ENCODE measurements around the gene EDEM1. TPM values are rescaled to one million over a fixed set of nuclear protein-coding genes. Genes with fewer than 3 reads are reported as not detected.

EDEM1 gene
- total RNA-seq, 6 donors from 2014 or later = 84.5 to 307 (median 146) TPM

DNA sequence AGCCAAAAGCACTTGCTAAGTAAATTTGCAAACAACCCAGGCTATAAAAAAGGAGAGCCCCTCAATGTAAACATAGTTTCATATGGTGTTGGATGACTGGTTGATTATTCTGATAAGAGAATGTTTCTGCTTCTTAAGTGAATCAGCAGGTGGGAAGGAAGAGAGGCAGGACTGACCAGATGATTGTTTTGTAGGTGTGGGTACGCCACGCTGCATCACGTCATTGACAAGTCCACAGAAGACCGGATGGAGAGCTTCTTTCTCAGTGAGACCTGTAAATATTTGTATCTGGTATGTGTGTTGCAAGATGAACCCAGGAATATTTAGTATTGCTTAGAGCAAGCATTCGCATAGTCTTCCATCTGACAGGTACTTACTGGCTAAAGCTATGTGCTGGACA, 23.4 kb downstream of the EDEM1 start:
- TF ChIP-seq POLR2A (IDR thresholded peaks at IDR 0.05) (no peak), POLR2AphosphoS5 (IDR thresholded peaks at IDR 0.05) (no peak), EP300 (IDR thresholded peaks at IDR 0.05) (no peak)
- TF ChIP-seq, protein P1, sequence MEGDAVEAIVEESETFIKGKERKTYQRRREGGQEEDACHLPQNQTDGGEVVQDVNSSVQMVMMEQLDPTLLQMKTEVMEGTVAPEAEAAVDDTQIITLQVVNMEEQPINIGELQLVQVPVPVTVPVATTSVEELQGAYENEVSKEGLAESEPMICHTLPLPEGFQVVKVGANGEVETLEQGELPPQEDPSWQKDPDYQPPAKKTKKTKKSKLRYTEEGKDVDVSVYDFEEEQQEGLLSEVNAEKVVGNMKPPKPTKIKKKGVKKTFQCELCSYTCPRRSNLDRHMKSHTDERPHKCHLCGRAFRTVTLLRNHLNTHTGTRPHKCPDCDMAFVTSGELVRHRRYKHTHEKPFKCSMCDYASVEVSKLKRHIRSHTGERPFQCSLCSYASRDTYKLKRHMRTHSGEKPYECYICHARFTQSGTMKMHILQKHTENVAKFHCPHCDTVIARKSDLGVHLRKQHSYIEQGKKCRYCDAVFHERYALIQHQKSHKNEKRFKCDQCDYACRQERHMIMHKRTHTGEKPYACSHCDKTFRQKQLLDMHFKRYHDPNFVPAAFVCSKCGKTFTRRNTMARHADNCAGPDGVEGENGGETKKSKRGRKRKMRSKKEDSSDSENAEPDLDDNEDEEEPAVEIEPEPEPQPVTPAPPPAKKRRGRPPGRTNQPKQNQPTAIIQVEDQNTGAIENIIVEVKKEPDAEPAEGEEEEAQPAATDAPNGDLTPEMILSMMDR (IDR thresholded peaks at IDR 0.05) = no peak
- Histone ChIP-seq H3K9me3 (no peaks in the 10 kb centered on the region), H3K4me3 (no peak overlapping the region), H3K36me3 (peaks cover 70 to 100% (median 92%) of the 10 kb centered on the region in 4 donors), H3K27ac (no peak overlapping the region), H3K4me1 (no peaks in the 10 kb centered on the region), H3K27me3 (no peaks in the 10 kb centered on the region)
- DNase-seq (no peak), ATAC-seq (ENCODE audit: low FRiP score in 2 of 2) (no peak)
- WGBS, 2 donors = 81 to 92% methylated on average over 5 of the region's 5 CpGs

DNA sequence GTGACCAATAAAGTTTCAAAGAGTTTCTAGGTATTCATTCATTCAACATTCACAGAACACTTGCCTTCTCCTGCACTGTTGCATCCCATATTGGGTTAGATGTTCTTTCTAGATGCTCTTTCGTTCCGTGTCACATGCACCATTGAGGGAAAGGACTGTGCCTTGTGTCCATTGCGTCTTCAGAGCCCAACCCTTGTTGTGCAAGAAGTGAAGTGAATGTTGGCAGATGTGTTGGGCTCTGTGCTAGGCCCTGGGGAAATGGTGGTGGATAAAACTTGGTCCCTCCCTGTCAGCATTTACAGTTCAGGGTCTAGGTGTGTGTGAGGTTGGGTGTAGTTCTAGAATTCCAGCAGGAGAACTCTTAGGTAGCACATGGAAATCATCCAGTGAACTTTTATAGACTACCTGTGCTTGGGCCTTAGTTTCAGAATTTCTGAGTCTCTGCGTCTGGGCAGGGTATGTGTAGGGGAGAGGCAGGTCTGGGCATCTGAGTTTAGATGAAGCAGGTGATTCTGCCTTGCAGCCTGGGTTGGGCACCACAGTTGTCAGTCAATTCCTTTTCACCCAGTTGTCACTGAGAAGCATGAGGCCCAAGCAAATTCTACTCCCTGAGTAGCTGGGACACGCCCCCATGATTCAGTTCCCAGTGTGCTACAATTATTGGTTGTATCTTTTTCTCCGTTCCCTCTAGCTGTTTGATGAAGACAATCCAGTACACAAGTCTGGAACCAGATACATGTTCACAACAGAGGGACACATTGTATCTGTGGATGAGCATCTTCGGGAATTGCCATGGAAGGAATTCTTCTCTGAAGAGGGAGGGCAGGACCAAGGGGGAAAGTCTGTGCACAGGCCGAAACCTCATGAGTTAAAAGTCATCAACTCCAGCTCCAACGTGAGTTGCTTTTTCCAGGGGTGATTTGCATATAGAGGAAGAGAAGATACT, 25.4 kb downstream of the EDEM1 start:
- H3K27ac ChIP-seq = no peak overlapping the region
- H3K9me3 ChIP-seq = no peaks in the 10 kb centered on the region
- TF ChIP-seq POLR2A (IDR thresholded peaks at IDR 0.05) = no peak
- TF ChIP-seq, protein P1 (IDR thresholded peaks at IDR 0.05) = no peak
- TF ChIP-seq POLR2AphosphoS5 (IDR thresholded peaks at IDR 0.05) = no peak
- no peak for TF ChIP-seq EP300 (IDR thresholded peaks at IDR 0.05)
- peaks cover 70 to 99% (median 93%) of the 10 kb centered on the region in 4 donors for H3K36me3 ChIP-seq
- H3K4me1 ChIP-seq = peaks cover 0 to 6% (median 3%) of the 10 kb centered on the region in 4 donors
- H3K4me3 ChIP-seq = no peak overlapping the region
- ATAC-seq (ENCODE audit: low FRiP score in 2 of 2) (no peak), DNase-seq (no peak)
- 81 to 87% methylated on average over 9 of the region's 9 CpGs for WGBS, 2 donors
- no peaks in the 10 kb centered on the region for H3K27me3 ChIP-seq

DNA sequence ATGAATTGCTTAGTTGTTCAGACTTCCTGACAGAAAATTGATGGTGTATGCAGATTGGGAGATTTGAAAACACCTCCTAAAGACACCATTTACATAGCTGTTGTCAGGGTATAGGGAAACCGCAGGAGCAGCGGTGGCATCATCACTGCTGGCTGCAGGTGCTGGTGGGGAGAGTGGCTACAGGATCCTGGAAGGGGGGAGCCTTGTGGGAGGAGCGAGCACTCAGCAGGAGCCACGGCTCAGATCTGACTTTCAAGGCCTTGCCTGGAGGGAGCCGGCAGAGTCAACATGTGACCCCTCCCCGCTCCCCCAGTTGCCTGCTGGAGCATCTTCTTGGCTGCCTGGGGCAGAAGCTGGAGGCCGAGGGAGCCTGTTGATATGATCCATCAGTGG, 26.1 kb downstream of the EDEM1 start:
- Histone ChIP-seq H3K27ac (no peak overlapping the region), H3K27me3 (no peaks in the 10 kb centered on the region), H3K4me3 (no peak overlapping the region), H3K36me3 (peaks cover 63 to 97% (median 90%) of the 10 kb centered on the region in 4 donors), H3K9me3 (no peaks in the 10 kb centered on the region), H3K4me1 (peaks cover 0 to 12% (median 6%) of the 10 kb centered on the region in 4 donors)
- ATAC-seq (ENCODE audit: low FRiP score in 2 of 2) (no peak), DNase-seq (no peak)
- TF ChIP-seq, protein P1 (IDR thresholded peaks at IDR 0.05) = no peak
- TF ChIP-seq EP300 (IDR thresholded peaks at IDR 0.05) (no peak), POLR2AphosphoS5 (IDR thresholded peaks at IDR 0.05) (no peak), POLR2A (IDR thresholded peaks at IDR 0.05) (no peak)
- 74 to 81% methylated on average over 7 of the region's 7 CpGs for WGBS, 2 donors

DNA sequence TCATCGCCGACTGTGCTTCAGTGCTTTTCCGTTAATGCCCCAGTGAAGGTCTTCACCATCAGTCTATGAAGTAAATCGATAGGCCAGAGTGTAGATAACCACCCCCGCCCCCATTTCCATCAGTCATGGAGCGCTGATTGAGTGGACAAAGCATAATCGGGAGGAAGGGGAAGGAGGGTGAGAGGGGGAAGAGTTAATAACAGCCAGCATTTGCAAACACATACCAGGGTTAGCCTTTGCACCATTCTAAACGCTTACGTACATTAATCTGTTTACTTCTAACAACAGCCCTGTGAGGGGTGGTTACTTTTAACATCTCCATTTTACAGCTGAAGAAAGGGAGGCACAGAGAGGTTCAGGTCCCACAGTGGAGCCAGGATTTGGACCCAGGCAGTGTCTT, 26.8 kb downstream of the EDEM1 start:
- no peak overlapping the region for H3K4me3 ChIP-seq
- TF ChIP-seq POLR2AphosphoS5 (IDR thresholded peaks at IDR 0.05) (no peak), POLR2A (IDR thresholded peaks at IDR 0.05) (no peak)
- H3K4me1 ChIP-seq = peaks cover 0 to 20% (median 12%) of the 10 kb centered on the region in 4 donors
- H3K9me3 ChIP-seq = no peaks in the 10 kb centered on the region
- 79 to 81% methylated on average over 9 of the region's 9 CpGs for WGBS, 2 donors
- DNase-seq = no peak
- ATAC-seq (ENCODE audit: low FRiP score in 2 of 2) = no peak
- peaks cover 55 to 95% (median 84%) of the 10 kb centered on the region in 4 donors for H3K36me3 ChIP-seq
- no peaks in the 10 kb centered on the region for H3K27me3 ChIP-seq
- H3K27ac ChIP-seq = no peak overlapping the region

DNA sequence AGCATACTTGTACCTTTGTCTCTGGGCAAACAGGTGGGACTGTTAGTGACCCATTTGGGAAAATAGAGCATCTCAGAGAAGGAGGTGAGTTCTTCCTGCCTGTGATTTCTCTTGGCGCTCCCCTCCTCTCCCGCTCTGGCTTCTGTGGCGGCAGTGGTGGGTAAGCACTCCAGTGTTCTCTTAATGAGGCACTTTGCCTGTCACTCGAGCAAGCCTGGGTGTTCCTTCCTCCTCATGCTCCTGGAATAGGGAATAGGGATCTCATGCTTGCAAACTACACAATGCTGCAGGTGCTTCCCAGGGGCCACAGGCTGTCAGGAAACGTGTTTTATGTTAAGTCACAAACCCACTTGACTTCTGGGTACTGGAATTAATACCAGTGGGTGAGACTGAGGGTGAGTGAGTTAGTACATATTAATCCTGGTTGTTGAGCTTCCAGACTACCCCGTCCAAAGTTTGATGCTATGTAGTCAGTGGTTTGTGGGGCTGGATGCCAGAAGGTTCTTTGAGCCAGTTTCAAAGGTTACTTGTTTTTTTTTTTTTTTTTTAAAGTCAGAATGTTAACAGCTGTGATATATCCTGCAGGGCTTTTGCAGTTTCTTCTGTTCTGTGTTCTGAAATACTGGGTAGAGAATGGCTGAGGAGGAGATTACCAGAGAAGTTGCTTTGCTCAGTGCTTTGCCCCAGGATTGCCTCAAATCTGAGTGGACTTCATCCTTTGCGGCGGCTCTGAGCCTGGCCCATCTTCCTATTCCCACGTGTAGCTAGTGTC, 30.5 kb downstream of the EDEM1 start:
- Histone ChIP-seq H3K27me3 (no peaks in the 10 kb centered on the region), H3K4me1 (peaks cover 0 to 22% (median 14%) of the 10 kb centered on the region in 4 donors), H3K36me3 (peaks cover 28 to 67% (median 51%) of the 10 kb centered on the region in 4 donors), H3K4me3 (no peak overlapping the region), H3K27ac (peak overlapping the region in 3 of 4 donors; percentile 27 to 69 (median 56)), H3K9me3 (no peaks in the 10 kb centered on the region)
- 69 to 75% methylated on average over 9 of the region's 9 CpGs for WGBS, 2 donors
- peak in 1 of 4 donors; percentile 21 for TF ChIP-seq EP300 (IDR thresholded peaks at IDR 0.05)
- TF ChIP-seq, protein P1 (IDR thresholded peaks at IDR 0.05) = no peak
- TF ChIP-seq POLR2AphosphoS5 (IDR thresholded peaks at IDR 0.05) = peak in 1 of 2 donors; percentile 27
- no peak for TF ChIP-seq POLR2A (IDR thresholded peaks at IDR 0.05)
- DNase-seq (peak in 1 of 2 donors; percentile 80), ATAC-seq (ENCODE audit: low FRiP score in 2 of 2) (peak; percentile 38 to 58)
